ENCODE measurements around the gene MSI2. TPM values are rescaled to one million over a fixed set of nuclear protein-coding genes. Genes with fewer than 3 reads are reported as not detected.

MSI2 gene
- total and polyA plus RNA-seq, 4 donors: 9.4 to 64.0 (median 30.4) TPM

DNA sequence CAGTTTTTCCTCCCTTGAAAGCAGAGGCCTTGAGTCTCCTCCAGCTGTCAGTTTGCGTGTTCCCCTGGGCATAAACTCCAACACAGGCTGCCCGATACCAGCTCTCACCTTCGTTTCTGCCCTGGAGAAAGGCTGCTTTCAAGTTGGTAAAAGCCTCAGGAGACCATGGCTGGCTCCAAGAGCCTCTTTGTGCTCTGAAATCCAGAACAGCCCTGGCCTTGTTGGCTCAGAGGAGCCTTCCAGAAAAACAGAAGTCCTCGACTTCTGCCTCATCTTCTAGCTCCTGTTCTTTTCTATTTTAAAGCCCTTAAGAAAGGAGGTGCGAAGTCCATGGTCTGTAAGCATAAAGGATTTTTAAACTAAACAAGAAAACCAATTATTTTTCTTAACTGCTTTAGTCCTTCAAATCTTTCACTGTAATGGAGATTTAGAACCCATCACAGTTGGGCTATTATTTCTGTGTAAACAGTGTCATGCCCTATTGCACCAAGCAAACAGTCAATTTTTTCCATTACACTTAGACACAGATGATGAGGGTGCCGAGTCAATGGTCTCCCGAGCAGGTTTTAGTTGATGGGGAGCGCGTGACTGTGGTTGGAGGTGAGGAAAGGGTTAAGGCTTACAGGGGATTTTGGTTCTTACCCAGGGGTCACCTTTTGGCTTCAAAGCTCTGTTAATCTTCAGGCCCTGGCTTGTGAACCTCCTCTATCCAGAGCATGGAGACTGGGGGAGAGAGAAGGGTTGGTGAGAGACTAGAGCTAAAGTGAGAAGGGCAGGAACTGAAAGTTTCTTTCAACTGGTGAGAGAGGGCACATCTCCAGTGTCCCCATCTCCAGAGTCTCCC, 212.8 kb downstream of the MSI2 start:
- Histone ChIP-seq H3K9me3 (ENCODE audit: control insufficient read depth in 4 of 4, insufficient read depth in 3 of 4, low read length in 3 of 4) (no peaks in the 10 kb centered on the region), H3K4me3 (no peak overlapping the region), H3K9ac (ENCODE audit: insufficient read depth in 1 of 2, low read length in 2 of 2) (no peak overlapping the region), H3K27ac (ENCODE audit: low read depth in 1 of 2, low read length in 1 of 2) (no peak overlapping the region), H3K36me3 (ENCODE audit: control insufficient read depth in 4 of 4, insufficient read depth in 4 of 4, low read length in 4 of 4) (no peaks in the 10 kb centered on the region), H3K4me1 (ENCODE audit: control insufficient read depth in 5 of 5, insufficient read depth in 5 of 5, low read length in 5 of 5) (peaks cover 0 to 34% (median 10%) of the 10 kb centered on the region in 5 donors), H3K27me3 (ENCODE audit: control insufficient read depth in 3 of 3, insufficient read depth in 3 of 3, low read length in 2 of 3) (no peaks in the 10 kb centered on the region)
- DNase-seq (no peak), ATAC-seq (ENCODE audit: insufficient read depth, low FRiP score) (no peak)
- WGBS, 2 donors: 91 to 96% methylated on average over 9 of the region's 9 CpGs
- TF ChIP-seq, protein P1, sequence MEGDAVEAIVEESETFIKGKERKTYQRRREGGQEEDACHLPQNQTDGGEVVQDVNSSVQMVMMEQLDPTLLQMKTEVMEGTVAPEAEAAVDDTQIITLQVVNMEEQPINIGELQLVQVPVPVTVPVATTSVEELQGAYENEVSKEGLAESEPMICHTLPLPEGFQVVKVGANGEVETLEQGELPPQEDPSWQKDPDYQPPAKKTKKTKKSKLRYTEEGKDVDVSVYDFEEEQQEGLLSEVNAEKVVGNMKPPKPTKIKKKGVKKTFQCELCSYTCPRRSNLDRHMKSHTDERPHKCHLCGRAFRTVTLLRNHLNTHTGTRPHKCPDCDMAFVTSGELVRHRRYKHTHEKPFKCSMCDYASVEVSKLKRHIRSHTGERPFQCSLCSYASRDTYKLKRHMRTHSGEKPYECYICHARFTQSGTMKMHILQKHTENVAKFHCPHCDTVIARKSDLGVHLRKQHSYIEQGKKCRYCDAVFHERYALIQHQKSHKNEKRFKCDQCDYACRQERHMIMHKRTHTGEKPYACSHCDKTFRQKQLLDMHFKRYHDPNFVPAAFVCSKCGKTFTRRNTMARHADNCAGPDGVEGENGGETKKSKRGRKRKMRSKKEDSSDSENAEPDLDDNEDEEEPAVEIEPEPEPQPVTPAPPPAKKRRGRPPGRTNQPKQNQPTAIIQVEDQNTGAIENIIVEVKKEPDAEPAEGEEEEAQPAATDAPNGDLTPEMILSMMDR (IDR thresholded peaks at IDR 0.05; ENCODE audit: control extremely low read depth, extremely low read depth): no peak

DNA sequence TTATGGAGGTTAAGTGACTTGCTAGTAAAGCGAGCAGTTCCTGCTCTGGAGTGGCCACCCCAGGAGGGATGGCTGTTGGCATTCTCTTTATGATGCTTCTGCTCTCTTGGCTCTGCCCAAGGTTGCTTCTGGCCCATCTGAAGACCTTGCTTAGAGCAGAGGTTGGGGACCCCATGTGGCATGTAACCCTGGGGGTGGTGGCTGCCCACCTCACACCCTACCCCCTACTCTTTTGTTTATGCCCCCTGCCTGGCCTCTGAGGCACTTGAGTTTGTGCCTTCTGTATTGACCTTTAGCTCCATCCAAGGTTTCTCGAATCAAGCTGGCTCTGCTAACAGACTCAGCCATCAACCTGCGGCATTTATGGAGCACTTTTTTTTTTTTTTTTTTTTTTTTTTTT, 214.6 kb downstream of the MSI2 start:
- Histone ChIP-seq H3K9me3 (ENCODE audit: control insufficient read depth in 4 of 4, insufficient read depth in 3 of 4, low read length in 3 of 4) (no peaks in the 10 kb centered on the region), H3K27me3 (ENCODE audit: control insufficient read depth in 3 of 3, insufficient read depth in 3 of 3, low read length in 2 of 3) (no peaks in the 10 kb centered on the region), H3K4me1 (ENCODE audit: control insufficient read depth in 5 of 5, insufficient read depth in 5 of 5, low read length in 5 of 5) (peaks cover 0 to 34% (median 10%) of the 10 kb centered on the region in 5 donors), H3K36me3 (ENCODE audit: control insufficient read depth in 4 of 4, insufficient read depth in 4 of 4, low read length in 4 of 4) (no peaks in the 10 kb centered on the region), H3K27ac (ENCODE audit: low read depth in 1 of 2, low read length in 1 of 2) (no peak overlapping the region), H3K4me3 (no peak overlapping the region), H3K9ac (ENCODE audit: insufficient read depth in 1 of 2, low read length in 2 of 2) (no peak overlapping the region)
- ATAC-seq (ENCODE audit: insufficient read depth, low FRiP score) (no peak), DNase-seq (no peak)
- WGBS, 2 donors: 80 to 100% methylated on average over 3 of the region's 3 CpGs
- TF ChIP-seq, protein P1 (IDR thresholded peaks at IDR 0.05; ENCODE audit: control extremely low read depth, extremely low read depth): no peak

DNA sequence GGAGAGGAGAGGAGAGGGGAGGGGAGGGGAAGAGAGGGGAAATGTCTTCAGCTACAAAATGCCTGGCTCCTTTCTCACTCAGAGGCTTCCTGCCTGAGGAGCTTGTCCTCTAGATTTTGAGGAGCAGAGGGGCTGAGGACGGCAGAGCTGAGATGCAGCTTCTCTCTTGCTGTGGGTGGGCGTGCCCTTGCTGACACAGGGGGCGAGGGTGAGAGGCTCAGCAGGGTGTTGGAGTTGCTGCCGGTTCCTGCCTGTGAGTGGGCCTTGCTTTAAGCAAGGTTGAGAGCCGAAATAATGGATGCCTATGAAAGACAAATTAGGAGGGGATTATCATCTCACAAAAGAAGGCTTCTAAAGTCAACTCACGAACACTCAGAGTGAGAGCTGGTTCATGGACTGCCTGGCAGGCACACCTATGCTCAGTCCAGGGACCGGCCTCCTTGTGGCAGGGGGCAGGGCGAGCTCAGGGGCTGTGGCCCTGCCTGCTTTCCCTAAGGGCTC, 215.6 kb downstream of the MSI2 start:
- TF ChIP-seq, protein P1 (IDR thresholded peaks at IDR 0.05; ENCODE audit: control extremely low read depth, extremely low read depth): no peak
- H3K4me3 ChIP-seq: no peak overlapping the region
- whole genome bisulfite sequencing, 2 donors: 85 to 90% methylated on average over 8 of the region's 8 CpGs
- peaks cover 0 to 28% (median 10%) of the 10 kb centered on the region in 5 donors for H3K4me1 ChIP-seq (ENCODE audit: control insufficient read depth in 5 of 5, insufficient read depth in 5 of 5, low read length in 5 of 5)
- H3K9ac ChIP-seq (ENCODE audit: insufficient read depth in 1 of 2, low read length in 2 of 2): no peak overlapping the region
- ATAC-seq (ENCODE audit: insufficient read depth, low FRiP score): no peak
- no peaks in the 10 kb centered on the region for H3K9me3 ChIP-seq (ENCODE audit: control insufficient read depth in 4 of 4, insufficient read depth in 3 of 4, low read length in 3 of 4)
- no peaks in the 10 kb centered on the region for H3K27me3 ChIP-seq (ENCODE audit: control insufficient read depth in 3 of 3, insufficient read depth in 3 of 3, low read length in 2 of 3)
- DNase-seq: no peak
- H3K36me3 ChIP-seq (ENCODE audit: control insufficient read depth in 4 of 4, insufficient read depth in 4 of 4, low read length in 4 of 4): no peaks in the 10 kb centered on the region
- no peak overlapping the region for H3K27ac ChIP-seq (ENCODE audit: low read depth in 1 of 2, low read length in 1 of 2)
